SJSA1 (cell line): ENCODE measurements around the gene NACC2. TPM values are rescaled to one million over a fixed set of nuclear protein-coding genes. Genes with fewer than 3 reads are reported as not detected.
"Not testable (repeated sequence)": the region's sequence is repeated elsewhere in the genome, so short reads cannot be mapped to it uniquely, and the experiment has no call there.

Experiments
- DNase-seq, 2 experiments: peaks; one replicate each; pipeline ENCODE4 v3.0.0-alpha.2; 2015 to 2020; ENCODE audit warnings: low spot score in 2 of 2, low read depth in 1 of 2
- H3K27ac ChIP-seq: fragments of 250-450 bp; sonication (Bioruptor Pico); 2 replicates; pipeline ENCODE4 v1.5.1; 2020; ENCODE audit warnings: mild to moderate bottlenecking, moderate library complexity
- H3K27me3 ChIP-seq: fragments of 250-450 bp; sonication (Bioruptor Pico); replicated peaks from 2 replicates; pipeline ENCODE4 v1.5.1; 2020; ENCODE audit warnings: mild to moderate bottlenecking, moderate library complexity
- H3K36me3 ChIP-seq: fragments of 250-450 bp; sonication (Bioruptor Pico); 2 replicates; pipeline ENCODE4 v1.5.1; 2020; ENCODE audit warnings: mild to moderate bottlenecking
- H3K4me1 ChIP-seq: fragments of 250-450 bp; sonication (Bioruptor Pico); replicated peaks from 2 replicates; pipeline ENCODE4 v1.6.1; 2021; ENCODE audit warnings: mild to moderate bottlenecking
- H3K4me3 ChIP-seq: fragments of 250-450 bp; sonication (Bioruptor Pico); 2 replicates; pipeline ENCODE4 v1.5.1; 2020; ENCODE audit warnings: mild to moderate bottlenecking
- H3K9me3 ChIP-seq: fragments of 250-450 bp; sonication (Bioruptor Pico); replicated peaks from 2 replicates; pipeline ENCODE4 v1.5.1; 2020; ENCODE audit warnings: mild to moderate bottlenecking
- total RNA-seq: library from RNA; depleted of rRNA; stranded (reverse); fragments of >200 nt; shearing (Covaris generic); gene quantifications from 2 replicates; pipeline ENCODE4 v1.2.3, GENCODE V29; 2014

Gene NACC2
- total RNA-seq, 1 experiment from 2014 or later = 20.2 TPM

DNA sequence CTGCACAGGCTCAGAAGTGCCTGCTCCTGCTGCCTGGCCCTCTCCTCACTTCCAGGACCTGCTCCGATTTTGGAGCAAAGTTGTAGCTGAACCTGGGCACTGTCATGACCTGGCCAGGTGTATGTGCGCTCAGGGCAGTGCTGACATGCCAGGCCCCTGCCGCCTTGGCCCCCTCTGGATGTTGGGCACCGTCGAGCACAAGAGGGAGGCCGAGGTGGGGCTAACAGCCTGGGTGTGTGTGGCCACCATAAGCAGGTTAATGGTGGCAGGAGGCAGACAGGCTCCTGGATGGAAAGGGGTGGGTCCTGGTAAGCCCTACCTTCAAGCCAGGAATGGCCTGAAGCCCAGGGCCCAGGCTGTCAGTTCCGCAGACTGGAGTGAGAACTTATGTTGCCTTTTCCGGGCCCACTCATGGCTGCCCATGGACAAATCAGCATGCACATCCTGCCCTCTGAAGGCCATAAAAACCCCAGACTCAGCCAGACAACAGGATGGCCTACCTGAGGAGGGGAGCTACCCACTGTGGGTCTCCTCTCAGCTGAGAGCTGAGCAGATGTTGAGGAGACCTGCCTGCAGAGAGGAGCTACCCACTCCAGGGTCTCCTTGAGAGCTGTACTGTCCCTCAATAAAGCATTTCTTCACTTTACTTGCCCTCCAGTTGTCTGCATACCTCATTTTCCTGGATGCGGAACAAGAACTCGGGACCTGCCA, 66.2 kb downstream of the NACC2 start:
- Histone ChIP-seq H3K27me3 (0 out of 2 replicates have a peak, but pooled peaks cover 3% of the 10 kb centered on the region), H3K9me3 (no peaks in the 10 kb centered on the region), H3K36me3 (peaks cover 6% of the 10 kb centered on the region; the same call in 1 of the 2 replicates), H3K27ac (no peak overlapping the region), H3K4me1 (no peaks in the 10 kb centered on the region), H3K4me3 (no peak overlapping the region)
- no peak for DNase-seq

DNA sequence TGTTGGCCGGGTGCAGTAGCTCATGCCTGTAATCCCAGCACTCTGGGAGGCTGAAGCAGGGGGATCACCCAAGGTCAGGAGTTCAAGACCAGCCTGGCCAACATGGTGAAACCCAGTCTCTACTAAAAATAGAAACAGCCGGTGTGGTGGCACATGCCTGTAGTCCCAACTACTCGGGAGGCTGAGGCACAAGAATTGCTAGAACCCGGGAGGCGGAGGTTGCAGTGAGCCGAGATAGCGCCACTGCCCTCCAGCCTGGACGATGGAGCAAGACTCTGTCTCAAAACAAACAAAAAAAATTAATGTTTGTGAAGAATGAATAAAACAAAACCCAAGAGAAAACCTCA, 68.2 kb downstream of the NACC2 start:
- H3K4me1 ChIP-seq, H3K9me3 ChIP-seq, DNase-seq, H3K36me3 ChIP-seq, H3K4me3 ChIP-seq, H3K27me3 ChIP-seq, H3K27ac ChIP-seq: not testable (repeated sequence)

- Histone ChIP-seq H3K36me3 (peaks cover 3% of the 10 kb centered on the region; the same call in 1 of the 2 replicates), H3K4me3 (no peak overlapping the region), H3K27me3 (0 out of 2 replicates have a peak, but pooled peaks cover 3% of the 10 kb centered on the region), H3K9me3 (no peaks in the 10 kb centered on the region), H3K4me1 (no peaks in the 10 kb centered on the region), H3K27ac (no peak overlapping the region)
- DNase-seq = no peak
Measured at GRCh38 chr9:136026266-136026942, 68.7 kb downstream of the NACC2 start.

DNA sequence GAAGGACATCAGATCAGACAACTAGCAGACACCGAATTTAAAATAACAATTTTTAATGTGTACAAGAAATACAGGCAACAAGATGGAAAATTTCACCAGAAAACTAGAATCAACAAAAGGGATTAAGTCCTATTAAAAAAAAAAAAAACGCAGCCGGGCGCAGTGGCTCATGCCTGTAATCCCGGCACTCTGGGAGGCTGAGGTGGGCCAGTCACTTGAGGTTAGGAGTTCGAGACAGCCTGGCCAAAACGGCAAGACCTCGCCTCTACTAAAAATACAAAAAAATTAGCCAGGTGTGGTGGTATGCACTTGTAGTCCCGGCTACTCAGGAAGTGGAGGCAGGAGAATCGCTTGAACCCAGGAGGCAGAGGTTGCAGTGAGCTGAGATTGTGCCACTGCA, 69.6 kb downstream of the NACC2 start:
- Histone ChIP-seq H3K9me3 (no peaks in the 10 kb centered on the region), H3K4me3 (no peak overlapping the region), H3K4me1 (no peaks in the 10 kb centered on the region), H3K36me3 (peaks cover 3% of the 10 kb centered on the region; the same call in 1 of the 2 replicates), H3K27ac (no peak overlapping the region), H3K27me3 (0 out of 2 replicates have a peak, but pooled peaks cover 3% of the 10 kb centered on the region)
- DNase-seq = no peak

DNA sequence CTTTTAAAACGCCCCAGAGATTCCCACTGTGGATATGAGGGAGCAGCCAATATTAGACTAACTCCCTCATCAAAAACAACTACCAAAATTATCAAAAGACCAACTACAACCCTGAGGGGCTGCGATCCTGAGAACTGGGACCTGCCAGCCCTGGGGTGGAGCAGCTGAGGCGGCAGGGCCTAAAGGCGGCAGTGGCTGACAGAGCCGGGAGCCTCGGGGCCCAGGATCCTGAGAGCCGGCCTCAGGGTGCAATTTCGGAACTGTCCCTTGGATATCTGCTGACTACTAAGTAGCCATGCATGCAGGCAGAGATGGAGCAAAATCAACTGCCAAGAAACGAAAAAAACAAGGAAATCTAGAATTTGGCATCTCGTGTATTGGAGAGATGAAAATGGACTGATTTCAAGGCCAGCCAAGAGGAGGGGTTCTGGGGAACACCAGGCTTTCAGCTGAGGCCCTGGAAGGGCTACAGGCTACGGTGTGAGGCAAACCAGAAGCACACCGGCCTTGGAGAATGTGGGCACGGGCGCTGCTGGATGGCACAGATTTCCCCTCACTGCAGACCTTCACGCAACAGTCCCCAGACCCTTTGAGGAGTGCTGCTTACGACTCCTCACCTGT, 70.3 kb downstream of the NACC2 start:
- no peak for DNase-seq
- Histone ChIP-seq H3K36me3 (peaks cover 3% of the 10 kb centered on the region; the same call in 1 of the 2 replicates), H3K4me3 (no peak overlapping the region), H3K27me3 (0 out of 2 replicates have a peak, but pooled peaks cover 3% of the 10 kb centered on the region), H3K27ac (no peak overlapping the region), H3K9me3 (no peaks in the 10 kb centered on the region), H3K4me1 (no peaks in the 10 kb centered on the region)

DNA sequence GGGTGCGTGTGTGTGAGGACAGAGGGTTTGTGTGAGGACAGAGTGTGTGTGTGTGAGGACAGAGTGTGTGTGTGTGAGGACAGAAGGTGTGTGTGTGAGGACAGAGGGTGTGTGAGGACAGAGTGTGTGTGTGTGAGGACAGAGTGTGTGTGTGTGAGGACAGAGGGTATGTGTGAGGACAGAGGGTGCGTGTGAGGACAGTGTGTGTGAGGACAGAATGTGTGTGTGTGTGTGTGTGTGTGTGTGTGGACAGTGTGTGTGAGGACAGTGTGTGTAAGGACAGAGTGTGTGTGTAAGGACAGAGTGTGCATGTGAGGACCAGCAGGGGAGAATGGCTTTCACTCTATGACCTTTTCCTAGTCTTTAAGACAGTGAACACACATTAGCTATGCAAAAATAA, 70.8 kb downstream of the NACC2 start:
- no peak for DNase-seq
- Histone ChIP-seq H3K9me3 (no peaks in the 10 kb centered on the region), H3K27ac (no peak overlapping the region), H3K4me1 (no peaks in the 10 kb centered on the region), H3K27me3 (0 out of 2 replicates have a peak, but pooled peaks cover 3% of the 10 kb centered on the region), H3K4me3 (no peak overlapping the region), H3K36me3 (peaks cover 3% of the 10 kb centered on the region; the same call in 1 of the 2 replicates)

- no peak for DNase-seq
- Histone ChIP-seq H3K27ac (no peak overlapping the region), H3K36me3 (no peaks in the 10 kb centered on the region; the same call in 1 of the 2 replicates)
Measured at GRCh38 chr9:136023410-136024225, 71.5 kb downstream of the NACC2 start.

GRCh38 chr9:136022731-136023409, 72.2 kb downstream of the NACC2 start:
- Histone ChIP-seq H3K4me1 (no peaks in the 10 kb centered on the region), H3K4me3 (no peak overlapping the region), H3K9me3 (no peaks in the 10 kb centered on the region), H3K27me3 (0 out of 2 replicates have a peak, but pooled peaks cover 3% of the 10 kb centered on the region), H3K27ac (no peak overlapping the region), H3K36me3 (no peaks in the 10 kb centered on the region; the same call in 1 of the 2 replicates)
- no peak for DNase-seq

More at GRCh38 chr9:136023410-136024225, 71.5 kb downstream of the NACC2 start:
- Histone ChIP-seq H3K27me3 (0 out of 2 replicates have a peak, but pooled peaks cover 3% of the 10 kb centered on the region), H3K4me3 (no peak overlapping the region), H3K4me1 (no peaks in the 10 kb centered on the region), H3K9me3 (no peaks in the 10 kb centered on the region)

- Histone ChIP-seq H3K27me3 (no peaks in the 10 kb centered on the region), H3K4me1 (no peaks in the 10 kb centered on the region), H3K27ac (no peak overlapping the region), H3K4me3 (no peak overlapping the region), H3K36me3 (no peaks in the 10 kb centered on the region; the same call in 1 of the 2 replicates), H3K9me3 (no peaks in the 10 kb centered on the region)
- no peak for DNase-seq
Measured at GRCh38 chr9:136021872-136022681, 73.0 kb downstream of the NACC2 start.

- H3K9me3 ChIP-seq = no peaks in the 10 kb centered on the region
- H3K4me1 ChIP-seq = no peaks in the 10 kb centered on the region
- H3K27me3 ChIP-seq = no peaks in the 10 kb centered on the region
- no peak overlapping the region for H3K4me3 ChIP-seq
- no peak overlapping the region for H3K27ac ChIP-seq
- DNase-seq = no peak
- H3K36me3 ChIP-seq = no peaks in the 10 kb centered on the region; the same call in 1 of the 2 replicates
Measured at GRCh38 chr9:136021171-136021871, 73.8 kb downstream of the NACC2 start.

- Histone ChIP-seq H3K27me3 (no peaks in the 10 kb centered on the region), H3K9me3 (no peaks in the 10 kb centered on the region), H3K36me3 (no peaks in the 10 kb centered on the region; the same call in 1 of the 2 replicates), H3K4me3 (no peak overlapping the region), H3K4me1 (no peaks in the 10 kb centered on the region), H3K27ac (no peak overlapping the region)
- no peak for DNase-seq
Measured at GRCh38 chr9:136020671-136021070, 74.4 kb downstream of the NACC2 start.

DNA sequence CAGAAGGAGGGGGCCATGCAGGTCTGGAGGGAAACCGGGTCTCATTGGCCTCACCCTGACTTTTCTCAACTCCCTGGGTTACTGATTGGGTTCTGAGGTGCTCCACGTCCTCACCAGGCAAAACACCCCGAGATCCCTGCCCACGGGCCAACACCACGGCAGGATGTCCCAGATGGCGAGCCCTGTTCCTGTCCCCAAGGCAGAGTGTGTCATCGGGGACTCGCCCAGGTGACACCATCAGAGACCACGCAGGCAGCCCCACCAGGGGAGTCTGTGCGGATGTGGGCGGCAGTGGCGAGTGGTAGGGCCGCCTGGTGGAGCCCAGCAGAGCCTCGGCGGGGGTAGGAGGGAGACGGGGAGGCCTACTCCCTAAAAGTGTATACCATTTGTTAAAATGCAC, 74.9 kb downstream of the NACC2 start:
- H3K27me3 ChIP-seq = no peaks in the 10 kb centered on the region
- no peak overlapping the region for H3K4me3 ChIP-seq
- H3K9me3 ChIP-seq = no peaks in the 10 kb centered on the region
- H3K27ac ChIP-seq = no peak overlapping the region
- peaks cover 2% of the 10 kb centered on the region; the same call in 1 of the 2 replicates for H3K36me3 ChIP-seq
- no peak for DNase-seq
- no peaks in the 10 kb centered on the region for H3K4me1 ChIP-seq
